ENCODE data around the gene S100A10. TPM values are rescaled to one million over a fixed set of nuclear protein-coding genes. Genes with fewer than 3 reads are reported as not detected.

S100A10 gene
- total and polyA plus RNA-seq, 2 of the 4 experiments (the other 2 are of a cell fraction): 86.0 to 277 TPM

GRCh38 chr1:151976015-151976343 lies 17.7 kb downstream of the S100A10 start:
- no TSS peak for BruUV-seq (replicated peaks)
- Histone ChIP-seq H4K91ac (ENCODE audit: insufficient read depth, low read depth, low read length) (no peak overlapping the region), H2BK5ac (ENCODE audit: low read depth, low read length, poor library complexity, severe bottlenecking) (no peak overlapping the region), H3K4me3 (ENCODE audit: insufficient read depth, low read depth, low read length) (no peak overlapping the region), H2AK9ac (replicated peaks; ENCODE audit: low read depth, low read length, poor library complexity) (no peak overlapping the region), H3K56ac (ENCODE audit: extremely low read depth, insufficient read depth, low read length) (no peak overlapping the region), H3K27me3 (ENCODE audit: control insufficient read depth, insufficient read depth, low read length) (no peaks in the 10 kb centered on the region), H3K4me1 (ENCODE audit: control insufficient read depth, insufficient read depth, low read length) (peaks cover 2% of the 10 kb centered on the region; the same call in 1 of the 2 replicates), H4K8ac (ENCODE audit: low read depth in 2 of 2, low read length in 2 of 2) (no peak overlapping the region), H2BK20ac (ENCODE audit: low read depth, low read length) (no peak overlapping the region), H3K36me3 (ENCODE audit: control insufficient read depth, insufficient read depth, low read length) (peaks cover 2% of the 10 kb centered on the region), H3K4ac (ENCODE audit: low read depth, low read length) (no peak overlapping the region), H2AFZ (replicated peaks; ENCODE audit: low read length, poor library complexity) (no peak overlapping the region), H3K18ac (ENCODE audit: low read depth, low read length) (no peak overlapping the region), H3K9me3 (ENCODE audit: control insufficient read depth, insufficient read depth, low read length) (no peaks in the 10 kb centered on the region), H3K23ac (ENCODE audit: low read depth, low read length) (no peak overlapping the region), H3K4me2 (ENCODE audit: low read depth, low read length) (no peak overlapping the region), H3K27ac (ENCODE audit: insufficient read depth, low read length) (no peak overlapping the region), H3K9me1 (ENCODE audit: insufficient read depth, low read length) (peaks cover 5% of the 10 kb centered on the region), H4K20me1 (ENCODE audit: insufficient read depth, low read length) (0 out of 2 replicates have a peak, but pooled peaks cover 2% of the 10 kb centered on the region), H3K79me1 (ENCODE audit: low read depth in 1 of 2, low read length in 2 of 2) (peaks cover 0 to 11% of the 10 kb centered on the region in 2 experiments; a peak in 2 of 4 replicates), H2BK15ac (ENCODE audit: low read depth, low read length) (no peak overlapping the region), H3K14ac (replicated peaks; ENCODE audit: low read depth, low read length) (no peak overlapping the region), H3K9ac (ENCODE audit: low read depth, low read length) (no peak overlapping the region), H2BK120ac (ENCODE audit: low read depth, low read length) (no peak overlapping the region), H2AK5ac (ENCODE audit: low read depth, low read length) (no peak overlapping the region), H4K5ac (ENCODE audit: low read depth, low read length) (no peak overlapping the region)
- ATAC-seq (ENCODE audit: low read depth) (no peak), DNase-seq (no peak)
- dilution Hi-C loops (cut with HindIII; ENCODE audit: low sequenced_read_pairs, unreplicated experiment) (no loop called here), in situ Hi-C loops (cut with MboI; ENCODE audit: low sequenced_read_pairs) (loop anchor here (25.0 kb wide), 1 partner anchor 664 kb away; no protein-coding TSS in a partner anchor), intact Hi-C loops (cut with micrococcal nuclease) (no loop called here)
- TF ChIP-seq CTCF (conservative IDR thresholded peaks at IDR 0.05; ENCODE audit: low read depth, low read length) (no peak), RAD21 (IDR thresholded peaks at IDR 0.05; ENCODE audit: low read length) (no peak)
- ChIA-PET POLR2A (ENCODE audit: unreplicated experiment) (no interaction called here), CTCF (interaction anchor here (1.8 kb wide), 1 partner anchor 12 kb away, joined by 5 read pairs; no protein-coding TSS in a partner anchor)

Data from IMR-90 (cell line).